SJSA1 (cell line): ENCODE measurements around the gene SIRT7. TPM values are rescaled to one million over a fixed set of nuclear protein-coding genes. Genes with fewer than 3 reads are reported as not detected.

ENCODE experiments used
- DNase-seq, 2 experiments: peaks; one replicate each; pipeline ENCODE4 v3.0.0-alpha.2; 2015 to 2020; ENCODE audit warnings: low spot score in 2 of 2, low read depth in 1 of 2
- H3K27ac ChIP-seq: fragments of 250-450 bp; sonication (Bioruptor Pico); 2 replicates; pipeline ENCODE4 v1.5.1; 2020; ENCODE audit warnings: mild to moderate bottlenecking, moderate library complexity
- H3K27me3 ChIP-seq: fragments of 250-450 bp; sonication (Bioruptor Pico); replicated peaks from 2 replicates; pipeline ENCODE4 v1.5.1; 2020; ENCODE audit warnings: mild to moderate bottlenecking, moderate library complexity
- H3K36me3 ChIP-seq: fragments of 250-450 bp; sonication (Bioruptor Pico); 2 replicates; pipeline ENCODE4 v1.5.1; 2020; ENCODE audit warnings: mild to moderate bottlenecking
- H3K4me1 ChIP-seq: fragments of 250-450 bp; sonication (Bioruptor Pico); replicated peaks from 2 replicates; pipeline ENCODE4 v1.6.1; 2021; ENCODE audit warnings: mild to moderate bottlenecking
- H3K4me3 ChIP-seq: fragments of 250-450 bp; sonication (Bioruptor Pico); 2 replicates; pipeline ENCODE4 v1.5.1; 2020; ENCODE audit warnings: mild to moderate bottlenecking
- H3K9me3 ChIP-seq: fragments of 250-450 bp; sonication (Bioruptor Pico); replicated peaks from 2 replicates; pipeline ENCODE4 v1.5.1; 2020; ENCODE audit warnings: mild to moderate bottlenecking
- total RNA-seq: library from RNA; depleted of rRNA; stranded (reverse); fragments of >200 nt; shearing (Covaris generic); gene quantifications from 2 replicates; pipeline ENCODE4 v1.2.3, GENCODE V29; 2014

Gene SIRT7
- total RNA-seq, 1 experiment from 2014 or later: 34.7 TPM

- no peaks in the 10 kb centered on the region for H3K9me3 ChIP-seq
- DNase-seq: no peak
- H3K27ac ChIP-seq: no peak overlapping the region
- H3K36me3 ChIP-seq: no peaks in the 10 kb centered on the region
- H3K27me3 ChIP-seq: 0 out of 2 replicates have a peak, but pooled peaks cover 2% of the 10 kb centered on the region
- H3K4me3 ChIP-seq: no peak overlapping the region
- H3K4me1 ChIP-seq: peaks cover 23% of the 10 kb centered on the region
Observed at GRCh38 chr17:81932333-81932983, 14.5 kb upstream of the SIRT7 start.

GRCh38 chr17:81931557-81932332, 13.8 kb upstream of the SIRT7 start:
- H3K4me3 ChIP-seq: no peak overlapping the region
- H3K27ac ChIP-seq: no peak overlapping the region
- DNase-seq: no peak
- no peaks in the 10 kb centered on the region for H3K9me3 ChIP-seq
- peaks cover 16% of the 10 kb centered on the region for H3K4me1 ChIP-seq
- peaks cover 4% of the 10 kb centered on the region for H3K36me3 ChIP-seq
- 0 out of 2 replicates have a peak, but pooled peaks cover 2% of the 10 kb centered on the region for H3K27me3 ChIP-seq

GRCh38 chr17:81931189-81931556, 13.2 kb upstream of the SIRT7 start:
- no peak overlapping the region for H3K27ac ChIP-seq
- no peaks in the 10 kb centered on the region for H3K9me3 ChIP-seq
- peaks cover 4% of the 10 kb centered on the region for H3K36me3 ChIP-seq
- H3K4me3 ChIP-seq: no peak overlapping the region
- 0 out of 2 replicates have a peak, but pooled peaks cover 2% of the 10 kb centered on the region for H3K27me3 ChIP-seq
- DNase-seq: no peak
- H3K4me1 ChIP-seq: peaks cover 16% of the 10 kb centered on the region

- Histone ChIP-seq H3K27ac (no peak overlapping the region), H3K36me3 (peaks cover 4% of the 10 kb centered on the region), H3K4me1 (peaks cover 20% of the 10 kb centered on the region), H3K4me3 (no peak overlapping the region), H3K9me3 (no peaks in the 10 kb centered on the region), H3K27me3 (0 out of 2 replicates have a peak, but pooled peaks cover 2% of the 10 kb centered on the region)
- no peak for DNase-seq
Observed at GRCh38 chr17:81930142-81931125, 12.5 kb upstream of the SIRT7 start.

GRCh38 chr17:81929253-81930141, 11.5 kb upstream of the SIRT7 start:
- 0 out of 2 replicates have a peak, but pooled peaks cover 2% of the 10 kb centered on the region for H3K27me3 ChIP-seq
- no peak for DNase-seq
- H3K27ac ChIP-seq: no peak overlapping the region
- no peaks in the 10 kb centered on the region for H3K9me3 ChIP-seq
- H3K4me3 ChIP-seq: no peak overlapping the region
- peaks cover 20% of the 10 kb centered on the region for H3K4me1 ChIP-seq
- peaks cover 4% of the 10 kb centered on the region for H3K36me3 ChIP-seq

- Histone ChIP-seq H3K4me1 (peaks cover 28% of the 10 kb centered on the region), H3K9me3 (no peaks in the 10 kb centered on the region), H3K27me3 (0 out of 2 replicates have a peak, but pooled peaks cover 2% of the 10 kb centered on the region), H3K4me3 (peak overlapping the region; percentile 91; the same call in 1 of the 2 replicates), H3K36me3 (peaks cover 4% of the 10 kb centered on the region), H3K27ac (no peak overlapping the region)
- DNase-seq: no peak
Observed at GRCh38 chr17:81928544-81929252, 10.7 kb upstream of the SIRT7 start.

- DNase-seq: peak; percentile 96 to 99
- Histone ChIP-seq H3K36me3 (peaks cover 5% of the 10 kb centered on the region), H3K4me3 (peak within 1 kb of the TSS; percentile 91), H3K9me3 (no peaks in the 10 kb centered on the region), H3K27me3 (0 out of 2 replicates have a peak, but pooled peaks cover 2% of the 10 kb centered on the region), H3K27ac (peak within 1 kb of the TSS; percentile 95), H3K4me1 (peaks cover 33% of the 10 kb centered on the region)
Observed at GRCh38 chr17:81927653-81928543, 9.9 kb upstream of the SIRT7 start, which contains the start of gene MAFG. MAFG (minus strand) TSS chr17:81927735; CDS start chr17:81923185, 4,550 bp downstream.

- Histone ChIP-seq H3K4me1 (peaks cover 33% of the 10 kb centered on the region), H3K36me3 (peaks cover 12% of the 10 kb centered on the region), H3K27me3 (0 out of 2 replicates have a peak, but pooled peaks cover 2% of the 10 kb centered on the region), H3K9me3 (no peaks in the 10 kb centered on the region), H3K27ac (peak overlapping the region; percentile 95), H3K4me3 (peak overlapping the region; percentile 91)
- DNase-seq: no peak
Observed at GRCh38 chr17:81927152-81927652, 9.2 kb upstream of the SIRT7 start.

- DNase-seq: peak; percentile 77 to 90
- H3K4me1 ChIP-seq: peaks cover 33% of the 10 kb centered on the region
- H3K27me3 ChIP-seq: no peaks in the 10 kb centered on the region
- no peaks in the 10 kb centered on the region for H3K9me3 ChIP-seq
- H3K27ac ChIP-seq: peak overlapping the region; percentile 95
- peak overlapping the region; percentile 91 for H3K4me3 ChIP-seq
- H3K36me3 ChIP-seq: peaks cover 17% of the 10 kb centered on the region
Observed at GRCh38 chr17:81926451-81927151, 8.6 kb upstream of the SIRT7 start.

- Histone ChIP-seq H3K9me3 (no peaks in the 10 kb centered on the region), H3K4me1 (peaks cover 33% of the 10 kb centered on the region), H3K27ac (peak overlapping the region; percentile 95), H3K36me3 (peaks cover 20% of the 10 kb centered on the region), H3K27me3 (no peaks in the 10 kb centered on the region), H3K4me3 (peak overlapping the region; percentile 91)
- DNase-seq: no peak
Observed at GRCh38 chr17:81925860-81926450, 8.0 kb upstream of the SIRT7 start.
